HG02759 (cell line): Measurements from ENCODE around the gene PREB.
"Not testable (repeated sequence)": the region's sequence is repeated elsewhere in the genome, so short reads cannot be mapped to it uniquely, and the experiment has no call there.

Source experiments
- ATAC-seq: cut with Tn5 transposase; IDR thresholded peaks from one replicate; pipeline ENCODE4 v1.9.1; 2021; ENCODE audit warnings: mild to moderate bottlenecking, moderate library complexity; ENCODE audit not compliant: unreplicated experiment

Gene PREB

GRCh38 chr2:27133905-27134780 lies at the start of gene PREB:
TSS of gene PREB (minus strand) at chr2:27134636. CDS start at chr2:27134421, 215 bp downstream.
- ATAC-seq: peak; percentile 89

- ATAC-seq: no peak
Measured at GRCh38 chr2:27184115-27184514, 49.7 kb upstream of the PREB start.

- ATAC-seq: no peak
Measured at GRCh38 chr2:27182346-27182745, 47.9 kb upstream of the PREB start.

GRCh38 chr2:27179344-27180000 lies 45.0 kb upstream of the PREB start:
- ATAC-seq: no peak

- no peak for ATAC-seq
Measured at GRCh38 chr2:27178469-27178868, 44.0 kb upstream of the PREB start.

GRCh38 chr2:27177441-27178351 lies 43.3 kb upstream of the PREB start:
- ATAC-seq: no peak

- not testable (repeated sequence) for ATAC-seq
Measured at GRCh38 chr2:27175781-27176180, 41.3 kb upstream of the PREB start.

GRCh38 chr2:27175330-27175729 lies 40.9 kb upstream of the PREB start:
- no peak for ATAC-seq

GRCh38 chr2:27174638-27175037 lies 40.2 kb upstream of the PREB start:
- no peak for ATAC-seq

- no peak for ATAC-seq
Measured at GRCh38 chr2:27171351-27171848, 37.0 kb upstream of the PREB start.

GRCh38 chr2:27170581-27171337 lies 36.3 kb upstream of the PREB start:
- ATAC-seq: no peak

GRCh38 chr2:27164960-27165763 lies 30.7 kb upstream of the PREB start:
- peak; percentile 39 for ATAC-seq

GRCh38 chr2:27162151-27163121 lies 28.0 kb upstream of the PREB start:
- no peak for ATAC-seq

GRCh38 chr2:27160191-27160590 lies 25.8 kb upstream of the PREB start:
- ATAC-seq: no peak

- no peak for ATAC-seq
Measured at GRCh38 chr2:27159271-27159670, 24.8 kb upstream of the PREB start.

GRCh38 chr2:27158468-27158867 lies 24.0 kb upstream of the PREB start:
- no peak for ATAC-seq

GRCh38 chr2:27155069-27155520 lies 20.7 kb upstream of the PREB start:
- ATAC-seq: no peak

GRCh38 chr2:27154488-27154887 lies 20.1 kb upstream of the PREB start:
- ATAC-seq: no peak
